GM23248 (cell line): Measurements from ENCODE around the gene TMEM244. TPM values are rescaled to one million over a fixed set of nuclear protein-coding genes. Genes with fewer than 3 reads are reported as not detected.

Source experiments
- DNase-seq: peaks from one replicate; pipeline ENCODE4 v3.0.0-alpha.2; 2015
- H2AFZ ChIP-seq: fragments of 200-600 bp; sonication (generic); 2 replicates; pipeline ENCODE4 v1.6.1; 2016; ENCODE audit warnings: antibody characterized with exemption
- H3F3A ChIP-seq: fragments of 200-600 bp; sonication (generic); 2 replicates; pipeline ENCODE4 v1.6.1; 2016; ENCODE audit warnings: mild to moderate bottlenecking, antibody characterized with exemption, mixed run types; ENCODE audit not compliant: insufficient read depth
- H3K27ac ChIP-seq: fragments of 200-600 bp; sonication (generic); 2 replicates; pipeline ENCODE4 v1.5.1; 2016; ENCODE audit warnings: mild to moderate bottlenecking
- H3K27me3 ChIP-seq: fragments of 200-600 bp; sonication (generic); replicated peaks from 2 replicates; pipeline ENCODE4 v1.6.1; 2016; ENCODE audit warnings: mild to moderate bottlenecking; ENCODE audit not compliant: insufficient read depth
- H3K36me3 ChIP-seq: fragments of 200-600 bp; sonication (generic); 2 replicates; pipeline ENCODE4 v1.6.1; 2016; ENCODE audit warnings: low read depth, mild to moderate bottlenecking
- H3K4me1 ChIP-seq: fragments of 200-600 bp; sonication (generic); 2 replicates; pipeline ENCODE4 v1.6.1; 2016; ENCODE audit warnings: mild to moderate bottlenecking; ENCODE audit not compliant: insufficient read depth
- H3K4me2 ChIP-seq: fragments of 200-600 bp; sonication (generic); one replicate; pipeline ENCODE4 v1.6.1; 2016; ENCODE audit warnings: mild to moderate bottlenecking; ENCODE audit not compliant: unreplicated experiment
- H3K4me3 ChIP-seq: fragments of 200-600 bp; sonication (generic); 2 replicates; pipeline ENCODE4 v1.5.1; 2016; ENCODE audit warnings: mild to moderate bottlenecking
- H3K79me2 ChIP-seq: fragments of 200-600 bp; sonication (generic); 2 replicates; pipeline ENCODE4 v1.6.1; 2016; ENCODE audit warnings: mild to moderate bottlenecking; ENCODE audit not compliant: insufficient read depth
- H3K9ac ChIP-seq: fragments of 200-600 bp; sonication (generic); 2 replicates; pipeline ENCODE4 v1.6.1; 2016; ENCODE audit warnings: mild to moderate bottlenecking
- H3K9me2 ChIP-seq: fragments of 200-600 bp; sonication (generic); 2 replicates; pipeline ENCODE4 v1.6.1; 2016; ENCODE audit warnings: mixed run types, mild to moderate bottlenecking, moderate library complexity; ENCODE audit not compliant: insufficient read depth
- H3K9me3 ChIP-seq: fragments of 200-600 bp; sonication (generic); one replicate; pipeline ENCODE4 v1.6.1; 2017; ENCODE audit warnings: low read depth
- H4K20me1 ChIP-seq: fragments of 200-600 bp; sonication (generic); 2 replicates; pipeline ENCODE4 v1.6.0; 2016; ENCODE audit not compliant: insufficient read depth
- EZH2 ChIP-seq: fragments of 200-600 bp; sonication (generic); IDR thresholded peaks from 2 replicates; pipeline ENCODE4 v1.6.1; 2018; ENCODE audit warnings: antibody characterized with exemption, mild to moderate bottlenecking; ENCODE audit not compliant: insufficient read depth, poor library complexity, severe bottlenecking
- EZH2phosphoT487 ChIP-seq: fragments of 200-600 bp; sonication (generic); IDR thresholded peaks from 2 replicates; pipeline ENCODE4 v1.6.1; 2018; ENCODE audit warnings: antibody characterized with exemption, moderate library complexity, mild to moderate bottlenecking, low read depth; ENCODE audit not compliant: insufficient read depth
- WGBS, 2 experiments: methylation state at CpG; one replicate each; pipeline ENCODE4 v1.1.6; 2015 to 2017; ENCODE audit warnings: low lambda C conversion rate in 2 of 2, low coverage in 1 of 2; ENCODE audit errors: missing lambda C conversion rate in 2 of 2; 5-methylcytosine and 5-hydroxymethylcytosine counted together
- in situ Hi-C: fragments of 300-500 bp; cut with MboI; formaldehyde crosslinking; loops from 2 replicates; pipeline ENCODE4 v1.15.0; 2020
- polyA plus RNA-seq: library from polyadenylated mRNA; unstranded; fragments of >200 nt; fragmentation: Nextera tagmentation; extraction: Ambion mirVana; gene quantifications from 2 replicates; pipeline ENCODE4 v1.2.1, GENCODE V29; 2016
- total RNA-seq: library from RNA; depleted of rRNA; stranded (reverse); fragments of >200 nt; shearing (Covaris generic); gene quantifications from 2 replicates; pipeline ENCODE4 v1.2.3, GENCODE V29; 2014; rRNA removed

The TMEM244 gene
- total RNA-seq: not detected in 2 replicates
- not detected in 2 replicates for polyA plus RNA-seq

GRCh38 chr6:129860908-129861665 lies at the start of gene TMEM244:
Gene TMEM244, minus strand, starts transcription at chr6:129861315. Its CDS starts 127 bp downstream, at chr6:129861188.
- in situ Hi-C loops: no loop called here
- TF ChIP-seq EZH2phosphoT487: peak; percentile 75; the same call in 1 of the 2 replicates
- no peak for TF ChIP-seq EZH2
- DNase-seq: peak; percentile 91
- Histone ChIP-seq H3K27ac (peak within 1 kb of the TSS; percentile 64), H3K9ac (0 out of 2 replicates have a peak within 1 kb of the TSS, but pooled peaks have one; percentile 15), H3K27me3 (no peaks in the 10 kb centered on the region), H2AFZ (no peak within 1 kb of the TSS), H4K20me1 (no peaks in the 10 kb centered on the region), H3K4me2 (peak within 1 kb of the TSS; percentile 81), H3K36me3 (no peaks in the 10 kb centered on the region), H3K9me3 (no peaks in the 10 kb centered on the region), H3K4me1 (peaks cover 42% of the 10 kb centered on the region), H3K79me2 (no peaks in the 10 kb centered on the region), H3K9me2 (no peaks in the 10 kb centered on the region), H3K4me3 (peak within 1 kb of the TSS; percentile 57), H3F3A (peaks cover 44% of the 10 kb centered on the region)
- 11 to 12% methylated on average over 14 of the region's 14 CpGs for WGBS, 2 experiments

GRCh38 chr6:129908858-129909257 lies 47.7 kb upstream of the TMEM244 start:
- DNase-seq: no peak
- Histone ChIP-seq H3F3A (no peaks in the 10 kb centered on the region), H4K20me1 (no peaks in the 10 kb centered on the region), H3K4me3 (no peak overlapping the region), H2AFZ (no peak overlapping the region), H3K9ac (no peak overlapping the region), H3K4me2 (no peak overlapping the region), H3K9me2 (no peaks in the 10 kb centered on the region), H3K36me3 (no peaks in the 10 kb centered on the region), H3K9me3 (no peaks in the 10 kb centered on the region), H3K27ac (no peak overlapping the region), H3K4me1 (no peaks in the 10 kb centered on the region), H3K27me3 (no peaks in the 10 kb centered on the region), H3K79me2 (no peaks in the 10 kb centered on the region)
- in situ Hi-C loops: no loop called here
- no peak for TF ChIP-seq EZH2
- no peak for TF ChIP-seq EZH2phosphoT487

- Histone ChIP-seq H3K9me3 (no peaks in the 10 kb centered on the region), H3K4me3 (no peak overlapping the region), H3F3A (no peaks in the 10 kb centered on the region), H3K79me2 (no peaks in the 10 kb centered on the region), H3K36me3 (no peaks in the 10 kb centered on the region), H3K9ac (no peak overlapping the region), H3K4me1 (no peaks in the 10 kb centered on the region), H3K4me2 (no peak overlapping the region), H3K27me3 (no peaks in the 10 kb centered on the region), H3K27ac (no peak overlapping the region), H2AFZ (no peak overlapping the region), H4K20me1 (no peaks in the 10 kb centered on the region), H3K9me2 (no peaks in the 10 kb centered on the region)
- in situ Hi-C loops: no loop called here
- DNase-seq: no peak
- 69 to 87% methylated on average over 2 of the region's 2 CpGs for WGBS, 2 experiments
- TF ChIP-seq EZH2phosphoT487 (no peak), EZH2 (no peak)
Observed at GRCh38 chr6:129908356-129908755, 47.2 kb upstream of the TMEM244 start.

- in situ Hi-C loops: no loop called here
- Histone ChIP-seq H3K27me3 (no peaks in the 10 kb centered on the region), H3K36me3 (no peaks in the 10 kb centered on the region), H3K9me2 (no peaks in the 10 kb centered on the region), H3K4me1 (no peaks in the 10 kb centered on the region), H3F3A (no peaks in the 10 kb centered on the region), H3K9me3 (peaks cover 3% of the 10 kb centered on the region), H2AFZ (no peak overlapping the region), H3K27ac (no peak overlapping the region), H4K20me1 (no peaks in the 10 kb centered on the region), H3K4me2 (no peak overlapping the region), H3K9ac (no peak overlapping the region), H3K79me2 (no peaks in the 10 kb centered on the region), H3K4me3 (no peak overlapping the region)
- TF ChIP-seq EZH2: no peak
- no peak for TF ChIP-seq EZH2phosphoT487
- 87% methylated on average over 3 of the region's 3 CpGs for WGBS, 2 experiments
- DNase-seq: no peak
Observed at GRCh38 chr6:129906515-129907077, 45.5 kb upstream of the TMEM244 start.
